GM23338 (cell line): ENCODE data around the gene NBAS. TPM values are rescaled to one million over a fixed set of nuclear protein-coding genes. Genes with fewer than 3 reads are reported as not detected.

Experiments used
- ATAC-seq: fragments of 200-7000 bp; cut with Tn5 transposase; 3 replicates; pipeline ENCODE4 v1.9.1; 2020
- DNase-seq: peaks from one replicate; pipeline ENCODE4 v3.0.0-alpha.2; 2015; ENCODE audit warnings: low spot score
- H2AFZ ChIP-seq: fragments of 200-600 bp; sonication (generic); 2 replicates; pipeline ENCODE4 v1.8.0; 2016; ENCODE audit warnings: antibody characterized with exemption, mild to moderate bottlenecking, moderate library complexity
- H3F3A ChIP-seq: fragments of 200-600 bp; sonication (generic); replicated peaks from 2 replicates; pipeline ENCODE4 v1.8.0; 2017; ENCODE audit warnings: antibody characterized with exemption, mixed run types, low read depth
- H3K27ac ChIP-seq: fragments of 200-600 bp; sonication (generic); 2 replicates; pipeline ENCODE4 v1.6.1; 2016; ENCODE audit warnings: low read depth
- H3K27me3 ChIP-seq: fragments of 200-600 bp; sonication (generic); 2 replicates; pipeline ENCODE4 v1.8.0; 2016; ENCODE audit warnings: mild to moderate bottlenecking, mixed run types, moderate library complexity; ENCODE audit not compliant: insufficient read depth
- H3K36me3 ChIP-seq: fragments of 200-600 bp; sonication (generic); 2 replicates; pipeline ENCODE4 v1.8.0; 2016; ENCODE audit warnings: mild to moderate bottlenecking; ENCODE audit not compliant: insufficient read depth
- H3K4me1 ChIP-seq: fragments of 200-600 bp; sonication (generic); 2 replicates; pipeline ENCODE4 v1.8.0; 2016; ENCODE audit warnings: mild to moderate bottlenecking, moderate library complexity; ENCODE audit not compliant: insufficient read depth
- H3K4me2 ChIP-seq: fragments of 200-600 bp; sonication (generic); 2 replicates; pipeline ENCODE4 v1.7.1; 2017; ENCODE audit warnings: mixed run types
- H3K4me3 ChIP-seq: fragments of 200-600 bp; sonication (generic); 2 replicates; pipeline ENCODE4 v1.6.1; 2016; ENCODE audit warnings: mixed run types
- H3K79me2 ChIP-seq: fragments of 200-600 bp; sonication (generic); replicated peaks from 2 replicates; pipeline ENCODE4 v1.8.0; 2017; ENCODE audit warnings: mild to moderate bottlenecking; ENCODE audit not compliant: insufficient read depth
- H3K9me2 ChIP-seq: fragments of 200-600 bp; sonication (generic); 2 replicates; pipeline ENCODE4 v1.8.0; 2017; ENCODE audit not compliant: insufficient read depth
- H4K20me1 ChIP-seq: fragments of 200-600 bp; sonication (generic); replicated peaks from 2 replicates; pipeline ENCODE4 v1.8.0; 2017; ENCODE audit warnings: mild to moderate bottlenecking; ENCODE audit not compliant: insufficient read depth
- H3K27ac Mint-ChIP-seq: 2 replicates; pipeline ENCODE4 v1.8.0; 2020; ENCODE audit warnings: inconsistent platforms, mild to moderate bottlenecking, moderate library complexity, mixed read lengths
- H3K27me3 Mint-ChIP-seq: 3 replicates; pipeline ENCODE4 v1.8.0; 2022; ENCODE audit warnings: low read depth, mild to moderate bottlenecking, moderate library complexity, mixed read lengths, inconsistent platforms; ENCODE audit not compliant: insufficient read depth, poor library complexity
- H3K36me3 Mint-ChIP-seq: 3 replicates; pipeline ENCODE4 v1.8.0; 2021; ENCODE audit warnings: low read depth, mild to moderate bottlenecking, inconsistent platforms, moderate library complexity, mixed read lengths
- H3K4me1 Mint-ChIP-seq: 3 replicates; pipeline ENCODE4 v1.8.0; 2020; ENCODE audit warnings: mild to moderate bottlenecking, inconsistent platforms, mixed read lengths
- H3K4me3 Mint-ChIP-seq: 3 replicates; pipeline ENCODE4 v1.8.0; 2021; ENCODE audit warnings: moderate library complexity, mild to moderate bottlenecking, inconsistent platforms, mixed read lengths
- H3K9me3 Mint-ChIP-seq: 3 replicates; pipeline ENCODE4 v1.8.0; 2020; ENCODE audit warnings: moderate library complexity, mild to moderate bottlenecking, inconsistent platforms, mixed read lengths
- CREB1 ChIP-seq: fragments of 250-450 bp; sonication (Bioruptor Pico); IDR thresholded peaks from 2 replicates; pipeline ENCODE4 v1.5.0; 2020; ENCODE audit warnings: low read depth, mild to moderate bottlenecking, moderate library complexity
- EZH2 ChIP-seq: fragments of 200-600 bp; sonication (generic); IDR thresholded peaks from one replicate; pipeline ENCODE4 v1.8.0; 2017; ENCODE audit warnings: antibody characterized with exemption, mild to moderate bottlenecking, low read depth; ENCODE audit not compliant: unreplicated experiment
- JUNB ChIP-seq: IDR thresholded peaks from one replicate; pipeline ENCODE4 v1.6.1; 2016; ENCODE audit warnings: antibody characterized with exemption; ENCODE audit not compliant: unreplicated experiment
- POLR2AphosphoS5 ChIP-seq: IDR thresholded peaks from 2 replicates; pipeline ENCODE4 v1.6.1; 2016; ENCODE audit warnings: antibody characterized with exemption, low read depth
- REST ChIP-seq: IDR thresholded peaks from one replicate; pipeline ENCODE4 v1.6.1; 2018; ENCODE audit warnings: antibody characterized with exemption; ENCODE audit not compliant: unreplicated experiment
- STAT1 ChIP-seq: IDR thresholded peaks from one replicate; pipeline ENCODE4 v1.6.1; 2016; ENCODE audit warnings: antibody characterized with exemption; ENCODE audit not compliant: unreplicated experiment
- ZNF331 ChIP-seq: fragments of 250-450 bp; sonication (Bioruptor Pico); IDR thresholded peaks from 2 replicates; pipeline ENCODE4 v1.5.0; 2020; ENCODE audit warnings: low read depth, mild to moderate bottlenecking, moderate library complexity
- polyA plus RNA-seq: library from polyadenylated mRNA; unstranded; fragments of >200 nt; fragmentation: Nextera tagmentation; extraction: Ambion mirVana; gene quantifications from 2 replicates; pipeline ENCODE4 v1.2.1, GENCODE V29; 2016
- total RNA-seq: library from RNA; depleted of rRNA; stranded (reverse); fragments of >200 nt; shearing (Covaris generic); gene quantifications from 2 replicates; pipeline ENCODE4 v1.2.3, GENCODE V29; 2014
- TF ChIP-seq, protein P1 (sequence below), 2 experiments: fragments of 200-600 bp in 1 of 2; sonication (generic) in 1 of 2; conservative IDR thresholded peaks; 2 replicates each; pipeline versions ENCODE4 v1.5.1 to v1.6.1; 2016 to 2017; ENCODE audit warnings: antibody characterized with exemption in 2 of 2, low read depth in 2 of 2, mild to moderate bottlenecking in 2 of 2, moderate library complexity in 1 of 2
- TF ChIP-seq, protein P2 (sequence below): IDR thresholded peaks from 2 replicates; pipeline ENCODE4 v1.6.1; 2016; ENCODE audit warnings: antibody characterized with exemption

Gene NBAS
- total and polyA plus RNA-seq, 2 experiments from 2014 or later = 24.8 to 38.9 TPM

DNA sequence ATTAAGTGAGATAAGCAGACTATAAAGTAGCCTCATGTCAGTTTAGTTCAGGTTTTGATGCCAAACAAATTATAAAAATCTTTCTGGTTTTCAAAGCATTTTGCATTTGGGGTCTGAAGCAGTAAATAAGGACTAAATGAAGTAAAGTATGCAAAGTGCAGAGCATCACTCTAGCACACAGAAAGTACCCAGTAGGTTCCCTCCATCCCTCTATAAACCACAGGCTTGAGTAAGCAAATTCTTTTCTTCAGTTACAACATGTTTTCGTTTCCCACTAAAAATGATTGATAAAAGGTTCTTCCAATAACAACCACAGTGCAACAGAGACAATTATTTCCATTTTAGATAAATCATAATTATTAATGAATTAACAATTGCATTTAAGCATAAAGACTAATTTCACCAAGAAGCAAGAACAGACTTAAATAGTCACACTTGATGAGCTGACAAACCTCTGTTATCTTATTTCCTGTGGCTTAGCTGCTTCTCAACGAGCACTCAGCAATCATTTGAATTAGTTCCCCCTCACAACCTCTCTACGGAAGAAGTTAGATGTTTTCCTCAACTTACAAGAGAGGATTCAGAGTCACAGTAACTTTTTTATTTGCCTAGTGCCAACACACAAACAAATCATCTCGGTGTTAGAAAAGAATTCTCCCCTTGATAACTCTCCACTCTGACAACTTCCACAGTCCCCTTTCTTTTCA lies 249.8 kb downstream of the NBAS start:
- TF ChIP-seq REST (no peak), EZH2 (no peak), STAT1 (no peak), POLR2AphosphoS5 (no peak)
- TF ChIP-seq, protein P1, sequence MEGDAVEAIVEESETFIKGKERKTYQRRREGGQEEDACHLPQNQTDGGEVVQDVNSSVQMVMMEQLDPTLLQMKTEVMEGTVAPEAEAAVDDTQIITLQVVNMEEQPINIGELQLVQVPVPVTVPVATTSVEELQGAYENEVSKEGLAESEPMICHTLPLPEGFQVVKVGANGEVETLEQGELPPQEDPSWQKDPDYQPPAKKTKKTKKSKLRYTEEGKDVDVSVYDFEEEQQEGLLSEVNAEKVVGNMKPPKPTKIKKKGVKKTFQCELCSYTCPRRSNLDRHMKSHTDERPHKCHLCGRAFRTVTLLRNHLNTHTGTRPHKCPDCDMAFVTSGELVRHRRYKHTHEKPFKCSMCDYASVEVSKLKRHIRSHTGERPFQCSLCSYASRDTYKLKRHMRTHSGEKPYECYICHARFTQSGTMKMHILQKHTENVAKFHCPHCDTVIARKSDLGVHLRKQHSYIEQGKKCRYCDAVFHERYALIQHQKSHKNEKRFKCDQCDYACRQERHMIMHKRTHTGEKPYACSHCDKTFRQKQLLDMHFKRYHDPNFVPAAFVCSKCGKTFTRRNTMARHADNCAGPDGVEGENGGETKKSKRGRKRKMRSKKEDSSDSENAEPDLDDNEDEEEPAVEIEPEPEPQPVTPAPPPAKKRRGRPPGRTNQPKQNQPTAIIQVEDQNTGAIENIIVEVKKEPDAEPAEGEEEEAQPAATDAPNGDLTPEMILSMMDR (conservative IDR thresholded peaks at IDR 0.05; ENCODE audit: low read depth in 2 of 2) = no peak
- Histone ChIP-seq H3K4me3 (no peak overlapping the region), H4K20me1 (no peaks in the 10 kb centered on the region), H3F3A (no peaks in the 10 kb centered on the region), H3K36me3 (peaks cover under 1% of the 10 kb centered on the region; the same call in 1 of the 2 replicates), H3K4me2 (no peak overlapping the region), H3K27ac (no peak overlapping the region), H2AFZ (no peak overlapping the region), H3K27me3 (no peaks in the 10 kb centered on the region), H3K9me2 (no peaks in the 10 kb centered on the region), H3K4me1 (no peaks in the 10 kb centered on the region), H3K79me2 (no peaks in the 10 kb centered on the region)
- DNase-seq (no peak), ATAC-seq (no peak)
- Mint-ChIP-seq H3K27me3 (peaks cover 3% of the 10 kb centered on the region), H3K27ac (no peak overlapping the region), H3K9me3 (no peaks in the 10 kb centered on the region; the same call in 1 of the 3 replicates), H3K4me1 (peaks cover 3% of the 10 kb centered on the region; the same call in 2 of the 3 replicates), H3K36me3 (peaks cover 2% of the 10 kb centered on the region; the same call in 2 of the 3 replicates), H3K4me3 (no peak overlapping the region)

GRCh38 chr2:15307526-15307925 lies 253.6 kb downstream of the NBAS start:
- H3K36me3 ChIP-seq = peaks cover 7% of the 10 kb centered on the region; the same call in 1 of the 2 replicates
- H3K4me3 ChIP-seq = no peak overlapping the region
- Mint-ChIP-seq H3K36me3 (peaks cover 10% of the 10 kb centered on the region; the same call in 2 of the 3 replicates), H3K9me3 (no peaks in the 10 kb centered on the region), H3K27ac (no peak overlapping the region), H3K4me3 (no peak overlapping the region), H3K27me3 (no peaks in the 10 kb centered on the region), H3K4me1 (no peaks in the 10 kb centered on the region)
- H3K27ac ChIP-seq = no peak overlapping the region
- no peak for ATAC-seq
- no peaks in the 10 kb centered on the region for H3K79me2 ChIP-seq
- no peak overlapping the region for H3K4me2 ChIP-seq
- H4K20me1 ChIP-seq = no peaks in the 10 kb centered on the region
- no peak overlapping the region for H2AFZ ChIP-seq
- H3K27me3 ChIP-seq = no peaks in the 10 kb centered on the region
- H3K4me1 ChIP-seq = no peaks in the 10 kb centered on the region
- DNase-seq = no peak
- no peaks in the 10 kb centered on the region for H3K9me2 ChIP-seq
- no peaks in the 10 kb centered on the region for H3F3A ChIP-seq
- TF ChIP-seq JUNB = no peak
- TF ChIP-seq, protein P2, sequence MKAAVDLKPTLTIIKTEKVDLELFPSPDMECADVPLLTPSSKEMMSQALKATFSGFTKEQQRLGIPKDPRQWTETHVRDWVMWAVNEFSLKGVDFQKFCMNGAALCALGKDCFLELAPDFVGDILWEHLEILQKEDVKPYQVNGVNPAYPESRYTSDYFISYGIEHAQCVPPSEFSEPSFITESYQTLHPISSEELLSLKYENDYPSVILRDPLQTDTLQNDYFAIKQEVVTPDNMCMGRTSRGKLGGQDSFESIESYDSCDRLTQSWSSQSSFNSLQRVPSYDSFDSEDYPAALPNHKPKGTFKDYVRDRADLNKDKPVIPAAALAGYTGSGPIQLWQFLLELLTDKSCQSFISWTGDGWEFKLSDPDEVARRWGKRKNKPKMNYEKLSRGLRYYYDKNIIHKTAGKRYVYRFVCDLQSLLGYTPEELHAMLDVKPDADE = no peak
- no peak for TF ChIP-seq ZNF331 (CRISPR knock-in tag)
- no peak for TF ChIP-seq REST
- no peak for TF ChIP-seq CREB1 (CRISPR knock-in tag)
